ENCODE measurements around the gene SRPRA. TPM values are rescaled to one million over a fixed set of nuclear protein-coding genes. Genes with fewer than 3 reads are reported as not detected.

SRPRA gene
- total RNA-seq, 1 donor from 2014 or later, result 61.3 TPM

- no peak for DNase-seq (ENCODE audit: low read depth)
- TF ChIP-seq, protein P1, sequence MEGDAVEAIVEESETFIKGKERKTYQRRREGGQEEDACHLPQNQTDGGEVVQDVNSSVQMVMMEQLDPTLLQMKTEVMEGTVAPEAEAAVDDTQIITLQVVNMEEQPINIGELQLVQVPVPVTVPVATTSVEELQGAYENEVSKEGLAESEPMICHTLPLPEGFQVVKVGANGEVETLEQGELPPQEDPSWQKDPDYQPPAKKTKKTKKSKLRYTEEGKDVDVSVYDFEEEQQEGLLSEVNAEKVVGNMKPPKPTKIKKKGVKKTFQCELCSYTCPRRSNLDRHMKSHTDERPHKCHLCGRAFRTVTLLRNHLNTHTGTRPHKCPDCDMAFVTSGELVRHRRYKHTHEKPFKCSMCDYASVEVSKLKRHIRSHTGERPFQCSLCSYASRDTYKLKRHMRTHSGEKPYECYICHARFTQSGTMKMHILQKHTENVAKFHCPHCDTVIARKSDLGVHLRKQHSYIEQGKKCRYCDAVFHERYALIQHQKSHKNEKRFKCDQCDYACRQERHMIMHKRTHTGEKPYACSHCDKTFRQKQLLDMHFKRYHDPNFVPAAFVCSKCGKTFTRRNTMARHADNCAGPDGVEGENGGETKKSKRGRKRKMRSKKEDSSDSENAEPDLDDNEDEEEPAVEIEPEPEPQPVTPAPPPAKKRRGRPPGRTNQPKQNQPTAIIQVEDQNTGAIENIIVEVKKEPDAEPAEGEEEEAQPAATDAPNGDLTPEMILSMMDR (IDR thresholded peaks at IDR 0.05; ENCODE audit: insufficient read depth, low read length, severe bottlenecking), result no peak
- Histone ChIP-seq H3K36me3 (ENCODE audit: control insufficient read depth, insufficient read depth, low read length) (peaks cover 33% of the 10 kb centered on the region), H3K27me3 (ENCODE audit: control insufficient read depth, insufficient read depth, low read length) (no peaks in the 10 kb centered on the region), H3K4me3 (ENCODE audit: low read depth, low read length) (peak overlapping the region; percentile 93)
- FAIRE-seq, result no peak
Observed at GRCh38 chr11:126268361-126268707, 361 bp downstream of the SRPRA start.

GRCh38 chr11:126267650-126268049 is 1.0 kb downstream of the SRPRA start:
- Histone ChIP-seq H3K4me3 (ENCODE audit: low read depth, low read length) (peak overlapping the region; percentile 93), H3K27me3 (ENCODE audit: control insufficient read depth, insufficient read depth, low read length) (no peaks in the 10 kb centered on the region), H3K36me3 (ENCODE audit: control insufficient read depth, insufficient read depth, low read length) (peaks cover 36% of the 10 kb centered on the region)
- DNase-seq (ENCODE audit: low read depth) (no peak), FAIRE-seq (no peak)
- TF ChIP-seq, protein P1 (IDR thresholded peaks at IDR 0.05; ENCODE audit: insufficient read depth, low read length, severe bottlenecking), result no peak

- FAIRE-seq (no peak), DNase-seq (ENCODE audit: low read depth) (no peak)
- TF ChIP-seq, protein P1 (IDR thresholded peaks at IDR 0.05; ENCODE audit: insufficient read depth, low read length, severe bottlenecking), result no peak
- Histone ChIP-seq H3K4me3 (ENCODE audit: low read depth, low read length) (no peak overlapping the region), H3K36me3 (ENCODE audit: control insufficient read depth, insufficient read depth, low read length) (peaks cover 39% of the 10 kb centered on the region), H3K27me3 (ENCODE audit: control insufficient read depth, insufficient read depth, low read length) (no peaks in the 10 kb centered on the region)
Observed at GRCh38 chr11:126265811-126266210, 2.9 kb downstream of the SRPRA start.

- no peak overlapping the region for H3K4me3 ChIP-seq (ENCODE audit: low read depth, low read length)
- no peaks in the 10 kb centered on the region for H3K27me3 ChIP-seq (ENCODE audit: control insufficient read depth, insufficient read depth, low read length)
- DNase-seq (ENCODE audit: low read depth) (no peak), FAIRE-seq (no peak)
- peaks cover 39% of the 10 kb centered on the region for H3K36me3 ChIP-seq (ENCODE audit: control insufficient read depth, insufficient read depth, low read length)
- TF ChIP-seq, protein P1 (IDR thresholded peaks at IDR 0.05; ENCODE audit: insufficient read depth, low read length, severe bottlenecking), result no peak
Observed at GRCh38 chr11:126263489-126263888, 5.2 kb downstream of the SRPRA start.

DNA sequence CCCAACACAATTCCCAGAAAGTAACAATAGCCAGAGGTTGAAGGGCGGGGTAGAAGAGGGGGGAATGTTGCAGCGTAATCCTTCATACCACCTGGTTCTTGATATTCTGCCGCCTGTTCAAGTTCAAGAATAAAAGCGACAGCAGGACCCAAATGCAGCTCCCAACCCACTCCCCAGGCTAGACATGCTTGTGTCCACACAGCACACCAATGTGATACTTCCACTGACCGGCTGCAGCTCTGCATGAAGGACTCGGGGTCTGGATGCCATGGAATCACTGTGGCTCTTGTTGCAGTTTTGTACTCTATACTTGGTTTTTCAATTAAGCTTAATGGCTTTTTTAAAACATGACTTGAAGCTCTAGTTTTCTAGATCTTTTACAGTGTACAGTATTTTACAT is 6.5 kb downstream of the SRPRA start:
- no peak overlapping the region for H3K4me3 ChIP-seq (ENCODE audit: low read depth, low read length)
- no peak for FAIRE-seq

GRCh38 chr11:126257764-126258163 is 10.9 kb downstream of the SRPRA start:
- no peaks in the 10 kb centered on the region for H3K27me3 ChIP-seq (ENCODE audit: control insufficient read depth, insufficient read depth, low read length)
- TF ChIP-seq, protein P1 (IDR thresholded peaks at IDR 0.05; ENCODE audit: insufficient read depth, low read length, severe bottlenecking), result no peak
- H3K4me3 ChIP-seq (ENCODE audit: low read depth, low read length), result no peak overlapping the region
- FAIRE-seq (no peak), DNase-seq (ENCODE audit: low read depth) (no peak)
- peaks cover 5% of the 10 kb centered on the region for H3K36me3 ChIP-seq (ENCODE audit: control insufficient read depth, insufficient read depth, low read length)

More for the DNA sequence above, 6.5 kb downstream of the SRPRA start:
- Histone ChIP-seq H3K27me3 (ENCODE audit: control insufficient read depth, insufficient read depth, low read length) (no peaks in the 10 kb centered on the region), H3K36me3 (ENCODE audit: control insufficient read depth, insufficient read depth, low read length) (peaks cover 38% of the 10 kb centered on the region)
- DNase-seq (ENCODE audit: low read depth), result no peak
- TF ChIP-seq, protein P1 (IDR thresholded peaks at IDR 0.05; ENCODE audit: insufficient read depth, low read length, severe bottlenecking), result no peak
